Measurements from ENCODE around the gene DOK5.

DNA sequence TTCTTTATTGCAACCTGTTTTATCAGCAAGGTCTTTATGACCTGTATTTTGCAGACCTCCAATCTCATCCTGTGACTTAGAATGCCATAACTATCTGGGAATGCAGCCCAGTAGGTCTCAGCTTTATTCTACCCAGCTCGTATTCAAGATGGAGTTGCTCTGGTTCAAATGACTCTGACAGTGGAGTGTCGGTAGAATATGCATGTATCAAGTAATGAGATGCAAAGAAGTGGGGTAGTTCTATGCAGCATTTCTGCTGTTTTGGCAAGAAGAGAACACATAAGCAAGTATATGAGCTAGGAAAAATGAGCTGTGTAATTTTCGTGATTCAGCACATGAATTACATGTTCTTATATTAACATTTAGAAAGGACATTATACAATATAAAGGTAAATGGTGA, 185.9 kb downstream of the DOK5 start:
- TF ChIP-seq RAD21 (IDR thresholded peaks at IDR 0.05; ENCODE audit: low read depth) = no peak
- no peak for TF ChIP-seq FOXM1 (IDR thresholded peaks at IDR 0.05; ENCODE audit: borderline replicate concordance, low read depth)
- TF ChIP-seq, protein P1, sequence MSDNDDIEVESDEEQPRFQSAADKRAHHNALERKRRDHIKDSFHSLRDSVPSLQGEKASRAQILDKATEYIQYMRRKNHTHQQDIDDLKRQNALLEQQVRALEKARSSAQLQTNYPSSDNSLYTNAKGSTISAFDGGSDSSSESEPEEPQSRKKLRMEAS (IDR thresholded peaks at IDR 0.05) = no peak
- TF ChIP-seq TEAD4 (IDR thresholded peaks at IDR 0.05) = no peak
- TF ChIP-seq, protein P2, sequence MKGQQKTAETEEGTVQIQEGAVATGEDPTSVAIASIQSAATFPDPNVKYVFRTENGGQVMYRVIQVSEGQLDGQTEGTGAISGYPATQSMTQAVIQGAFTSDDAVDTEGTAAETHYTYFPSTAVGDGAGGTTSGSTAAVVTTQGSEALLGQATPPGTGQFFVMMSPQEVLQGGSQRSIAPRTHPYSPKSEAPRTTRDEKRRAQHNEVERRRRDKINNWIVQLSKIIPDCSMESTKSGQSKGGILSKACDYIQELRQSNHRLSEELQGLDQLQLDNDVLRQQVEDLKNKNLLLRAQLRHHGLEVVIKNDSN (IDR thresholded peaks at IDR 0.05) = no peak
- no peak for TF ChIP-seq EP300 (IDR thresholded peaks at IDR 0.05; ENCODE audit: borderline replicate concordance)
- no peak for TF ChIP-seq CREB1 (IDR thresholded peaks at IDR 0.05; ENCODE audit: low read depth)
